Suprapubic skin (tissue), 3 donors: Measurements from ENCODE around the gene NBEA.

Source experiments
- CTCF ChIP-seq, 2 donors: fragments of 200-600 bp in 1 of 2; fragments of 450-650 bp in 1 of 2; sonication (generic) in 1 of 2; IDR thresholded peaks; one replicate each; pipeline ENCODE4 v1.5.1; 2016 to 2019; ENCODE audit warnings: antibody characterized with exemption in 2 of 2, mild to moderate bottlenecking in 1 of 2, moderate library complexity in 1 of 2
- POLR2A ChIP-seq, 2 donors: fragments of 450-650 bp; IDR thresholded peaks; one replicate each; pipeline ENCODE4 v1.6.1; 2017; ENCODE audit warnings: antibody characterized with exemption in 2 of 2, mild to moderate bottlenecking in 2 of 2, moderate library complexity in 2 of 2

GRCh38 chr13:34897220-34897619 is 44.9 kb upstream of the NBEA start:
- TF ChIP-seq CTCF (IDR thresholded peaks at IDR 0.05): no peak
- no peak for TF ChIP-seq POLR2A (IDR thresholded peaks at IDR 0.05)
